ENCODE measurements around the gene TNNC2. TPM values are rescaled to one million over a fixed set of nuclear protein-coding genes. Genes with fewer than 3 reads are reported as not detected.
"Not testable (repeated sequence)": the region's sequence is repeated elsewhere in the genome, so short reads cannot be mapped to it uniquely, and the experiment has no call there.

The TNNC2 gene
- not detected for total RNA-seq

- no peaks in the 10 kb centered on the region for H3K9me3 Mint-ChIP-seq
- no peak within 1 kb of the TSS for H3K27ac Mint-ChIP-seq
Measured at GRCh38 chr20:45827030-45827652, at the start of gene TNNC2. Gene TNNC2, minus strand, starts transcription at chr20:45827312. Its CDS starts 64 bp downstream, at chr20:45827248.

GRCh38 chr20:45874576-45874975 lies 47.5 kb upstream of the TNNC2 start:
- ATAC-seq (no peak), DNase-seq (ENCODE audit: low spot score in 2 of 2) (no peak)
- H3K36me3 Mint-ChIP-seq, result peaks cover 0 to 5% of the 10 kb centered on the region in 2 donors
- H3K9me3 Mint-ChIP-seq, result no peaks in the 10 kb centered on the region
- H3K27ac Mint-ChIP-seq, result no peak overlapping the region

More at GRCh38 chr20:45827030-45827652, at the start of gene TNNC2:
- DNase-seq (ENCODE audit: low spot score in 2 of 2) (no peak), ATAC-seq (no peak)
- H3K36me3 Mint-ChIP-seq, result peaks cover 0 to 9% of the 10 kb centered on the region in 2 donors

GRCh38 chr20:45874104-45874481 lies 47.0 kb upstream of the TNNC2 start:
- not testable (repeated sequence) for H3K36me3 Mint-ChIP-seq; DNase-seq (ENCODE audit: low spot score in 2 of 2); H3K9me3 Mint-ChIP-seq; ATAC-seq
- H3K27ac Mint-ChIP-seq, result peak overlapping the region in 1 of 2 donors; percentile 66

DNA sequence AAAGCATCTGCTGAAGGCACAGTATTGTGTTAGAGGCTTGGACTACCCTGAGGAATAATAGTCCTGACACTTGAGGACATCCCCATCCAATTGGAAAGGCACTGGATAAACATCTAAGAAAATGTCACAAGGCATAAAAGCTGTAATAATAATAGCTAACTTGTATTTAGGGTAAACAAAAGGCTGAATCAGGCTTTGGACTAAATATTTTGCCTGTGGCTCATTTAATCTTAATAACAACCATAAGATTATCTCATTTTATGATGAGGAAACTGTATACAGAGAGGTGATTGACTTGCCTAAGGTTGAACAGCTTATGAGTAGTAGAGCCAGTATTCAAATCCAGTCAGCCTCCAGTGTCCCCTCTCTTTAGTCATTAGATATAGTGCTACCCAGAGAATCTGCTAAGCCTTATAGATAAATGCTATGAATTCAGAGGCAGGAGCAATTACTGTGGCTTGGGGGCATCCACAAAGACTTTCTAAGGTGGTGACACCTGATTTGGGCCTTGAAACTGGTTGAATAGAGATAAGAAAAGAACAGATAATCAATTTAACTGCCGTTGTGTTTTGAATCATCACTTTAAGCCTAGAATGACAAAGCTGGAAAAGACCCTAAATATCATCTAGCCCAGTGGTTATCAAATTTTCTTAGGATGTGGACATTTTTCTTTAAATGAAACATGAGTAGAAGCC lies 46.4 kb upstream of the TNNC2 start:
- ATAC-seq (no peak), DNase-seq (ENCODE audit: low spot score in 2 of 2) (no peak)
- Mint-ChIP-seq H3K9me3 (no peaks in the 10 kb centered on the region), H3K27ac (no peak overlapping the region), H3K36me3 (peaks cover 0 to 5% of the 10 kb centered on the region in 2 donors)

DNA sequence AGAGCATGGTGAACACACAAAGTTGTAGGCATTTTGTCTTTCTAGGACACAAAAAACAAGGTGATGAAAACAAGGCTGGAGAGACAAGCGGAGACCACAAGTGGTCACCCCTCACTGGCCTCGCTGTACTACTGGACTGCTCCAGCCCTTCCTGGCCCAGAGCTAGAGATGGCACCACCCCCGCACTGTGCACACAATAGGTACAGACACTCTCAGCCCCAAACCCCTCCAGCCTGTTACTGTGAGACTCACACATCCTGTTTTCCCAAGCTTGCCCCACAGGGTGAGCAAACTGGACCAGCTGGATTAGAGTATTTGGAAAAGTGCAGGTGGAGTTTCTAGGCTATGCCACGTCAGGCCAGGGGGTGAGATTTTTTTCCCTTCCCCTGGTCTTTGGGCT lies 45.5 kb upstream of the TNNC2 start:
- H3K9me3 Mint-ChIP-seq, result no peaks in the 10 kb centered on the region
- H3K36me3 Mint-ChIP-seq, result peaks cover 0 to 5% of the 10 kb centered on the region in 2 donors
- DNase-seq (ENCODE audit: low spot score in 2 of 2) (no peak), ATAC-seq (no peak)
- no peak overlapping the region for H3K27ac Mint-ChIP-seq

- no peak for DNase-seq (ENCODE audit: low spot score in 2 of 2)
- ATAC-seq, result no peak
- Mint-ChIP-seq H3K27ac (no peak overlapping the region), H3K9me3 (no peaks in the 10 kb centered on the region), H3K36me3 (peaks cover 0 to 5% of the 10 kb centered on the region in 2 donors)
Measured at GRCh38 chr20:45867819-45868176, 40.7 kb upstream of the TNNC2 start.

- H3K9me3 Mint-ChIP-seq, result no peaks in the 10 kb centered on the region
- peaks cover 0 to 3% of the 10 kb centered on the region in 2 donors for H3K36me3 Mint-ChIP-seq
- DNase-seq (ENCODE audit: low spot score in 2 of 2) (no peak), ATAC-seq (no peak)
- H3K27ac Mint-ChIP-seq, result no peak overlapping the region
Measured at GRCh38 chr20:45867136-45867818, 40.2 kb upstream of the TNNC2 start.

DNA sequence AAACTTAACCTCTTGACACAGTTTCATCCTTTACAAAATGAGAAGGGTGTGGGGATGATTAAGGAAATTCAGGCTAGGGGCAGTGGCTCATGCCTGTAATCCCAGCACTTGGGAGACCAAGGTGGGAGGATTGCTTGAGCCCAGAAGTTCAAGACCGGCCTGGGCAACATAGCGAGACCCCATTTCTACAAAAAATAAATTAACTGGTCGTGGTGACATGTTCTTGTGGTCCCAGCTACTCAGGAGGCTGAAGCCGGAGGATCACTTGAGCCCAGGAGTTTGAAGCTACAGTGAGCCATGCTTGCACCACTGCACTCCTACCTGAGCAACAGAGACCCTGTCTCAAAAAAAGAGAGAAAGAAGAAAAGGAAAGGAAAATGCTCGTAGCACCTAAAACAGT lies 39.3 kb upstream of the TNNC2 start:
- no peaks in the 10 kb centered on the region for H3K36me3 Mint-ChIP-seq
- no peak for ATAC-seq
- peak overlapping the region in 1 of 2 donors; percentile 65 for H3K27ac Mint-ChIP-seq
- H3K9me3 Mint-ChIP-seq, result no peaks in the 10 kb centered on the region
- DNase-seq (ENCODE audit: low spot score in 2 of 2), result no peak

- no peaks in the 10 kb centered on the region for H3K36me3 Mint-ChIP-seq
- no peak for ATAC-seq
- H3K27ac Mint-ChIP-seq, result no peak overlapping the region
- no peaks in the 10 kb centered on the region for H3K9me3 Mint-ChIP-seq
- DNase-seq (ENCODE audit: low spot score in 2 of 2), result no peak
Measured at GRCh38 chr20:45863543-45864470, 36.7 kb upstream of the TNNC2 start.

DNA sequence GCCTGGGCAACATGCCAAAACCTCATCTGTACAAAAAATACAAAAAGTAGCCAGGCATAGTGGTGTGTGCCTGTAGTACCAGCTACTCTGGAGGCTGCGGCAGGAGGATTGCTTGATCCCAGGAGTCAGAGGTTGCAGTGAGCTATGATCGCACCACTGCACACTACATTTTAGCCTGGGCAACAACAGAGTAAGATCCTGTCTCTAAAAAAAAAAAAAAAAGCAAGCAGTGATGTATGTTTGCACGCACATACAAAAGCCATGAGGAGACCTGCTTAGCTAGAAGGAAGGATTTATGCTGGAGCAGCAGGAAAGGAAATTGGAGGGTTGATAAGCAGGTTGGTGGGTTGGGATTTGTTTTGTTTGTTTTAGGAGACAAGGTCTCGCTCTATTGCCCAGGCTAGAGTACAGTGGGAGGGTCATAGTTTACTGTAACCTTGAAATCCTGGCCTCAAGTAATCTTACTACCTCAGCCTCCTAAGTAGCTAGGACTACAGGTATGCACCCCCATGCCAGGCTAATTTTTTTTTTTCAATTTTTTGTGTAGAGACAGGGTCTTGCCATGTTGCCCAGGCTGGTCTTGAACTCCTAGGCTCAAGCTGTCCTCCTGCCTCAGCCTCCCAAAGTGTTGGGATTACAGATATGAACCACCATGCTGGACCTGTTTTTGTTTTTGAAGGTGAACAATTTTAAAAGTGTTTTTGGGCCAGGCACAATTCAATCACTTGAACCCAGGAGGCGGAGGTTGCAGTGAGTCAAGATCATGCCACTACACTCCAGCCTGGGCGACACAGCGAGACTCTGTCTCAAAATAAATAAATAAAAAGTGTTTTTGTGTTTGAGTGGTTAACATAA lies 34.3 kb upstream of the TNNC2 start:
- Mint-ChIP-seq H3K36me3 (peaks cover 5 to 16% of the 10 kb centered on the region in 2 donors), H3K27ac (no peak overlapping the region), H3K9me3 (no peaks in the 10 kb centered on the region)
- ATAC-seq (no peak), DNase-seq (ENCODE audit: low spot score in 2 of 2) (no peak)

GRCh38 chr20:45860560-45861220 lies 33.6 kb upstream of the TNNC2 start:
- Mint-ChIP-seq H3K9me3 (no peaks in the 10 kb centered on the region), H3K36me3 (peaks cover 6 to 18% of the 10 kb centered on the region in 2 donors), H3K27ac (no peak overlapping the region)
- DNase-seq (ENCODE audit: low spot score in 2 of 2) (no peak), ATAC-seq (no peak)

- DNase-seq (ENCODE audit: low spot score in 2 of 2) (no peak), ATAC-seq (no peak)
- H3K27ac Mint-ChIP-seq, result no peak overlapping the region
- H3K9me3 Mint-ChIP-seq, result no peaks in the 10 kb centered on the region
- peaks cover 6 to 18% of the 10 kb centered on the region in 2 donors for H3K36me3 Mint-ChIP-seq
Measured at GRCh38 chr20:45859916-45860315, 32.8 kb upstream of the TNNC2 start.

DNA sequence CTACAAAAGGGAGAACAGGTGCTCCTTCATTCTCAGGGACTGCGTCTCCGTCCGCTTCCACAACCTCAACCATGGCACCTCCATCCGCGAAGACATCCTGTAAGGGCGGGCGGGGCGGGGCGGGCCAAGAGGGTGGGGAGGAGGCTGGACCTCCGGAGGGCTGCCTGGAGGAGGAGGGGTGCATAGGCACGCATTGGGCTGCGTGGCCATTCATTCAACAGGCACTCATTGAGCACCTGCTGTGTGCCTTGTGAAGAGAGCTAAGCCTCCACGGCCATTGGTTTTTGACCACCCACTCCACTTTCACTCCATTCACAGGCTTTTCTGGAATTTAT lies 30.7 kb upstream of the TNNC2 start:
- no peak for DNase-seq (ENCODE audit: low spot score in 2 of 2)
- ATAC-seq, result peak; percentile 49 to 61
- H3K27ac Mint-ChIP-seq, result peak overlapping the region; percentile 97 to 98
- peaks cover 6 to 18% of the 10 kb centered on the region in 2 donors for H3K36me3 Mint-ChIP-seq
- no peaks in the 10 kb centered on the region for H3K9me3 Mint-ChIP-seq

DNA sequence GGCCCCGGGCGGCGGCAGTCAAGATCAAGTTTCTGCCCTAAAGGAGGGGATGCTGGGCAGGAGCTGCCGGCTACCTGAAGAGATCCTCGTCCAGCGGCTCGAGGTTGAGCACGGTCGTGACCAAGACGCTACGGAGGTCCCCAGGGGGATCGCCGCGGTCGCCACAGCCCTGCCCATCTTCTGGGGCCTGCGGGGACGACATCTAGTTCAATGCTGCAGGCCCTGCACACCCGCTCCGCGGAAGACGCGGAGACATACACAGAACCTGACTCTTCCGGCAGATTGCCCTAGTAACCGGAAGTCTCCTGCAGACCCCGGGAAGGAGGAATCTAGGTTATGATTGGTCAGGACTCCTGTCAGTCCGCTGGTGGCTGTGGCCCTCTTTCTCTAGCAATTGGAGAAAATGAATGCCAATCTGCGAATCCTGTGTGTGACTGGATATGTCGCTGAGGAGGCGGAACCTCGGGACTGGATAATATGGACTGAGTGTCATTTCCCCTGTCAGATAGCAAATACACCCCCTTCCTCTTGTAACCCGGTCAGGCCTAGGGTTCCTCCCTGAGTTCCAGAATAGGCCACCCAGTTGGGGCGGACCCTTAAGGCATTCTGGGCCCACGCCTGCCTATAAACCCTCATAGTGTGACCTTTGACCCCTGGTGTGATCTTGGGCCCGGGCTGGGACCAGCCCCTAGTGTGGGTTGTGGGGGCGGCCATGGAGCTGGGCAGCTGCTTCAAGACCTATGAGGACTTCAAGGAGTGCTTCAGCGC lies 30.2 kb upstream of the TNNC2 start, which contains the start of the genes ACOT8 and ZSWIM3:
Gene ACOT8, minus strand, starts transcription at position 279 of the 768 bp plus-strand sequence. Its CDS starts 77 bp downstream, at position 202.
Gene ZSWIM3, plus strand, starts transcription at position 501 of the 768 bp plus-strand sequence. Its CDS starts 212 bp downstream, at position 713.
- DNase-seq (ENCODE audit: low spot score in 2 of 2) (peak; percentile 93 to 95), ATAC-seq (peak; percentile 97 to 98)
- Mint-ChIP-seq H3K9me3 (no peaks in the 10 kb centered on the region), H3K36me3 (peaks cover 6 to 18% of the 10 kb centered on the region in 2 donors), H3K27ac (peak within 1 kb of the TSS; percentile 97 to 98)

- DNase-seq (ENCODE audit: low spot score in 2 of 2), result no peak
- no peaks in the 10 kb centered on the region for H3K9me3 Mint-ChIP-seq
- ATAC-seq, result no peak
- no peak overlapping the region for H3K27ac Mint-ChIP-seq
- H3K36me3 Mint-ChIP-seq, result peaks cover 6 to 17% of the 10 kb centered on the region in 2 donors
Measured at GRCh38 chr20:45853484-45853883, 26.4 kb upstream of the TNNC2 start.
